Mononuclear cell (primary cell): ENCODE data around the gene OMP. TPM values are rescaled to one million over a fixed set of nuclear protein-coding genes. Genes with fewer than 3 reads are reported as not detected.

ENCODE experiments used
- H3K27me3 ChIP-seq: 2 replicates; pipeline ENCODE4 v1.6.0; 2011; ENCODE audit warnings: low read length, control low read depth; ENCODE audit not compliant: insufficient read depth
- H3K4me1 ChIP-seq: 2 replicates; pipeline ENCODE4 v1.5.1; 2011; ENCODE audit warnings: mild to moderate bottlenecking, low read length, control low read depth; ENCODE audit not compliant: insufficient read depth
- H3K4me3 ChIP-seq: 2 replicates; pipeline ENCODE4 v1.5.1; 2011; ENCODE audit warnings: mild to moderate bottlenecking, low read length, moderate library complexity
- H3K9me3 ChIP-seq: 2 replicates; pipeline ENCODE4 v1.5.1; 2011; ENCODE audit warnings: low read depth, mild to moderate bottlenecking, control low read depth, low read length
- total RNA-seq: library from RNA; depleted of rRNA; stranded (reverse); fragments of >200 nt; gene quantifications from one replicate; pipeline ENCODE4 v1.2.3, GENCODE V29; 2012

The OMP gene
- total RNA-seq, 1 donor: not detected

DNA sequence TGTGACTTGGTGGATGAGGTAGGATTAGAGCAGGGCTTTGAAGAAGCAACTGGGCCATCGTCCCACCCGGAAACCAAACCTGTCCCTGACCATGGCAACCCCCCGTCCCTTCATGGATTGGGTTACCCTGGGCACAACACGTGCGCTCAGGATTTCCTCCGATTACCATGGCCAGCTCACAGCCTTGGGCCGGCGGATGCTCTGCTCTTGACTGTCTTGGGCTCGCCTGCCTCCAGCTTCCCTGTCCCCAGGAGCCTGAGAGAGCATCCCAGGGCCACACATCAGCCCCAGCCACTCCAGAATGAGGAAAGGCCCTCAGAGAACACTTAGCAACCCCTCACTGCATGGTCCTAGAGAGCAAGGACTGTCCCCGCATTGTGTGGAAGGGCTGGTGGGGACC lies 48.2 kb downstream of the OMP start:
- Histone ChIP-seq H3K4me3 (no peak overlapping the region), H3K9me3 (no peaks in the 10 kb centered on the region), H3K27me3 (no peaks in the 10 kb centered on the region), H3K4me1 (peaks cover 29% of the 10 kb centered on the region)

DNA sequence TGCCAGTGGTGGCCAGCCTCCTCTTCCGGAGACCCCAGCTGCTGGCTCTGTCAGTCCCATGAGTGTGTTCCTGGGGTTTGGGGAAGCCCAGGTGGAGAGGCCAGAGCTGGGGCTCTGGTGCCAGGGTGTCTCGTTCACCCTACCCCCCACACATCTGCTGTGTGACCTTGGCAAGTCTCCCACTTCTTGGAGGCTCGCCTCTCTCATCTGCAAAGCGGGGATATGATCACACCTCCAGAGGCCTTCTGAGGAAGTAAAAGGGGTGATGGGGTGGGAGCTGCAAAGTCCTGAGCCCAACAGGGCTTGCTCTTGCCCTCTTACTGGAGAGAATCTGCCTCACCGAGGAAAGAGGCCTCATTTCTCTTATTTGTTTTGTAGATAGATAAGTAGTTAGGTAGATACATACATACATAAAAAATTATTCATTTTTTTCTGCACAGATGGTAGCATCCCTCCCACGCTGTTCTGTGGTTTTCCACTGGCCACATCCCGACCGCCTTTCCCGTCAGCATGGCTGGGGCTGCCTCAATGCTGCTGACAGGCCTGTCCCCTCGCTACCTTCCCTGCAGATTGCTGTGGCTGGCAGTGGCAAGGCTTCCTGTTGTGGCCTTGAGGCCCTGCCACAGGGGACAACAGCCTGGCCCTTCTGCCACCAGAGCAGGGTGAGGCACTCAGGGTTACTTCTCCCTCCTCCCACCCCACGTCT lies 49.3 kb downstream of the OMP start:
- H3K9me3 ChIP-seq: no peaks in the 10 kb centered on the region
- no peak overlapping the region for H3K4me3 ChIP-seq
- no peaks in the 10 kb centered on the region for H3K27me3 ChIP-seq
- H3K4me1 ChIP-seq: peaks cover 29% of the 10 kb centered on the region

DNA sequence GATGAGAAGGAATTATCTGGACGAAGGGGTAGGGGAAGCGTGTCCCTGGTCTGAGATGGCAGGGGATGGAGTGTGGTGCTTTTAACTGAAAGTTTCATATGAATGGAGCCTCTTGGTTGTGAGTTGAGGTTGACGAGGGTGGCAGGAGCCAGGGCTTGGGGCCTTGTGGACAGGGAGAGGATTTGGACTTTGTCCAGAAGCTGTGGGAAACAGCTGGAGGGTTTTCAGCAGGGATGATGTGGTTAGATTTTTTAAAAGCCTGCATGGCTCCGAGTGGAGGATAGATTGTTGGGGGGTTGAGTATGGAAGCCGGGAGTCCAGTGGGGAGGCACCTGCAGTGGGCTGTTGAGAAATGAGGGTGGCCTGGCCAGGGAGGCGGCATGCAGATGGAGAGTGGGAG lies 50.2 kb downstream of the OMP start:
- Histone ChIP-seq H3K27me3 (no peaks in the 10 kb centered on the region), H3K4me1 (peaks cover 29% of the 10 kb centered on the region), H3K4me3 (no peak overlapping the region), H3K9me3 (no peaks in the 10 kb centered on the region)

Other genes starting within 250 kb of the OMP start
- 13.6 TPM for gene ACER3, start 241.9 kb upstream of the OMP start, total RNA-seq
- gene B3GNT6, start 68.4 kb upstream of the OMP start, total RNA-seq: not detected
- 1.4 TPM for gene CAPN5, start 35.9 kb upstream of the OMP start, total RNA-seq
- gene MYO7A, start 25.4 kb downstream of the OMP start, total RNA-seq: 1.5 TPM
- not detected for gene GDPD4, start 198.8 kb downstream of the OMP start, total RNA-seq